Gastroesophageal sphincter (tissue), 2 donors: ENCODE measurements around the gene SYTL3.
"Not testable (repeated sequence)": the region's sequence is repeated elsewhere in the genome, so short reads cannot be mapped to it uniquely, and the experiment has no call there.

ENCODE experiments used
- POLR2A ChIP-seq, 2 donors: fragments of 450-650 bp; IDR thresholded peaks; one replicate each; pipeline ENCODE4 v1.6.1; 2017; ENCODE audit warnings: antibody characterized with exemption in 2 of 2, mild to moderate bottlenecking in 2 of 2, moderate library complexity in 1 of 2
- POLR2AphosphoS5 ChIP-seq: sonication (generic); formaldehyde crosslinking; IDR thresholded peaks from one replicate; pipeline ENCODE4 v1.6.1; 2017; ENCODE audit warnings: antibody characterized with exemption

DNA sequence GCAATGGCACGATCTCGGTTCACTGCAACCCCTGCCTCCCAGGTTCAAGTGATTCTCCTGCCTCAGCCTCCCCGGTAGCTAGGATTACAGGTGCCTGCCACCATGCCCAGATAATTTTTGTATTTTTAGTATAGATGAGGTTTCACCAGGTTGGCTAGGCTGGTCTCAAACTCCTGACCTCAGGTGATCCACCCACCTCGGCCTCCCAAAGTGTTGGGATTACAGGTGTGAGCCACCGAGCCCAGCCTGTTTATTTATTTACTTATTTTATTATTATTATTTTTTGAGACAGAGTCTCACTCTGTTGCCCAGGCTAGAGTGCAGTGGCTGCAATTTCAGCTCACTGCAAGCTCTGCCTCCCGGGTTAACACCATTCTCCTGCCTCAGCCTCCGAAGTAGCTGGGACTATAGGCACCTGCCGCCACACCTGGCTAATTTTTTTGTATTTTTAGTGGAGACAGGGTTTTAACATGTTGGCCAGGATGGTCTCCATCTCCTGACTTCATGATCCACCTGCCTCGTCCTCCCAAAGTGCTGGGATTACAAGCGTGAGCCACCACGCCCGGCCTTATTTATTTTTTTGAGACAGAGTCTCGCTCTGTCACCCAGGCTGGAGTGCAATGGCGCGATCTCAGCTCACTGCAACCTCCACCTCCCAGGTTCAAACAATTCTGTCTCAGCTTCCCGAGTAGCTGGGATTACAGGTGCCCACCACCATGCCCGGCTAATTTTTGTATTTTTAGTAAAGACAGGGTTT is 2.3 kb downstream of the SYTL3 start:
- TF ChIP-seq POLR2A (IDR thresholded peaks at IDR 0.05); POLR2AphosphoS5: not testable (repeated sequence)
